ENCODE measurements around the gene SYNPR. TPM values are rescaled to one million over a fixed set of nuclear protein-coding genes. Genes with fewer than 3 reads are reported as not detected.

Gene SYNPR
- polyA plus RNA-seq, 3 donors: not detected

DNA sequence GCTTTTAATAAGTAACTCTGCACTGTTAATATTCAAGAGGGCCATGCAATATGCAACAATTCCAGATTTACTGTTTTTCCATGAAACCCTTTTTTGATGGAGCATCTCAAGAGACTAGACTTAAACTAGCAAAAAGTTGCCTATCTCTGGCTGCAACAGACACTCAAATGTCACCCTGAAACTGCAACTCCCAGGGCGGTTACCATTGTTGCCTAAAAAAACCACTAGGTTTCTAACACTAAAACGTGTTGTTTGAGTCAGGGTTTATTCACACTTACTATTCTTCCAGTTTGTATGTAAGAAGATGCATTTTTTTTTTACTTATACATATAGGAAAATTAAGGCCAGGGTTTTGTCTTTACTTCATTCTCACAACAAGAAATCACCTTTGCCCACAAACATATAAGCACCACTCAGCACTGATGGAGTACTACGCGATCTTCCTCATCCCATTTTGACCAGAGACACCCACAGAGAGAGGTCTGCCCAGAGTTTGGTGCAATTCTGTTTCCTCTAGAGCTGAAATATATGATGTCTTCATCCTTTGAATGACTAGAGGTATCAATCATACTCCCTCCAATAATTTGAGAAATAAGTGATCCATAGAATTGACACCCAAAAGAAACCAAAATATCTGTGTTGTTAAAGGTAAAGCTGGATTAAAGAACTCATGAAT lies 250.4 kb downstream of the SYNPR start:
- Histone ChIP-seq H3K9me3 (replicated peaks in 1 of 2; ENCODE audit: control insufficient read depth in 1 of 2, insufficient read depth in 1 of 2, low read length in 2 of 2) (no peaks in the 10 kb centered on the region), H3K27me3 (ENCODE audit: control insufficient read depth in 2 of 2, insufficient read depth in 2 of 2, low read length in 2 of 2) (no peaks in the 10 kb centered on the region), H3K79me2 (ENCODE audit: insufficient read depth, low read length) (no peaks in the 10 kb centered on the region), H3K9ac (ENCODE audit: insufficient read depth, low read length, poor library complexity, severe bottlenecking) (no peak overlapping the region), H3K4me3 (replicated peaks in 1 of 3; ENCODE audit: low read depth in 2 of 3, low read length in 3 of 3) (no peak overlapping the region), H4K20me1 (ENCODE audit: insufficient read depth, low read length) (no peaks in the 10 kb centered on the region), H3K4me2 (replicated peaks; ENCODE audit: extremely low read depth, low read length, poor library complexity, severe bottlenecking) (no peak overlapping the region), H2AFZ (ENCODE audit: insufficient read depth, low read depth, low read length, poor library complexity, severe bottlenecking) (no peak overlapping the region), H3K36me3 (replicated peaks in 1 of 2; ENCODE audit: control insufficient read depth in 1 of 2, insufficient read depth in 2 of 2, low read length in 2 of 2) (no peaks in the 10 kb centered on the region), H3K4me1 (ENCODE audit: control insufficient read depth in 1 of 2, insufficient read depth in 2 of 2, low read length in 2 of 2) (no peaks in the 10 kb centered on the region), H3K27ac (ENCODE audit: low read depth in 1 of 2, low read length in 2 of 2) (no peak overlapping the region)
- Mint-ChIP-seq H3K4me3 (no peak overlapping the region), H3K27me3 (ENCODE audit: low read depth in 3 of 3) (peaks cover 0 to 2% (median 0%) of the 10 kb centered on the region in 3 donors), H3K36me3 (no peaks in the 10 kb centered on the region), H3K27ac (no peak overlapping the region), H3K4me1 (no peaks in the 10 kb centered on the region), H3K9me3 (peaks cover 0 to 3% (median 0%) of the 10 kb centered on the region in 7 donors)
- intact Hi-C loops (cut with micrococcal nuclease): no loop called here
- TF ChIP-seq, protein P1, sequence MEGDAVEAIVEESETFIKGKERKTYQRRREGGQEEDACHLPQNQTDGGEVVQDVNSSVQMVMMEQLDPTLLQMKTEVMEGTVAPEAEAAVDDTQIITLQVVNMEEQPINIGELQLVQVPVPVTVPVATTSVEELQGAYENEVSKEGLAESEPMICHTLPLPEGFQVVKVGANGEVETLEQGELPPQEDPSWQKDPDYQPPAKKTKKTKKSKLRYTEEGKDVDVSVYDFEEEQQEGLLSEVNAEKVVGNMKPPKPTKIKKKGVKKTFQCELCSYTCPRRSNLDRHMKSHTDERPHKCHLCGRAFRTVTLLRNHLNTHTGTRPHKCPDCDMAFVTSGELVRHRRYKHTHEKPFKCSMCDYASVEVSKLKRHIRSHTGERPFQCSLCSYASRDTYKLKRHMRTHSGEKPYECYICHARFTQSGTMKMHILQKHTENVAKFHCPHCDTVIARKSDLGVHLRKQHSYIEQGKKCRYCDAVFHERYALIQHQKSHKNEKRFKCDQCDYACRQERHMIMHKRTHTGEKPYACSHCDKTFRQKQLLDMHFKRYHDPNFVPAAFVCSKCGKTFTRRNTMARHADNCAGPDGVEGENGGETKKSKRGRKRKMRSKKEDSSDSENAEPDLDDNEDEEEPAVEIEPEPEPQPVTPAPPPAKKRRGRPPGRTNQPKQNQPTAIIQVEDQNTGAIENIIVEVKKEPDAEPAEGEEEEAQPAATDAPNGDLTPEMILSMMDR (IDR thresholded peaks at IDR 0.05): no peak
- no peak for DNase-seq
- no CpG with 5 or more reads among the region's 4 CpGs for WGBS (ENCODE audit: insufficient coverage)

DNA sequence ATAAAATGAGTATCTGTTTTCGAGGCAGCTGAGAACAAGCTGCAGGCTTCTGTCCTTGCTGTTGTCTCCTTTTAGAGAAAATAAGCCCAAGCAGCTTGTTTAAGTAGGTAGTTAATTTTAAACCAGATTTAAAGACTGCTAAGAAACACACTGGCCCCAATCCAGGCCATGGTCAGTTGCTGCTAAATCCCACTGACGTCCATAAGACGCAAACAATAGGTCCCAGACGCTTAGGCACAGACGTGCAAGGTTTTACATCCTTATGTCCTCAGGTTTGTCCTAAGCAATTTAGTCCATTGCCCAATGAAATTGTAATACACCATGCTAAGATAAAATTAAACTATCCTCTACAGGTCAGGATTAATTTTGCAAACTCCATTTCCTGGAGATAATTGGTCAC lies 254.4 kb downstream of the SYNPR start:
- no peaks in the 10 kb centered on the region for H3K9me3 ChIP-seq (replicated peaks in 1 of 2; ENCODE audit: control insufficient read depth in 1 of 2, insufficient read depth in 1 of 2, low read length in 2 of 2)
- Mint-ChIP-seq H3K27me3 (ENCODE audit: low read depth in 3 of 3) (peaks cover 0 to 4% (median 0%) of the 10 kb centered on the region in 3 donors), H3K9me3 (peaks cover 0 to 3% (median 0%) of the 10 kb centered on the region in 7 donors), H3K4me3 (no peak overlapping the region), H3K36me3 (no peaks in the 10 kb centered on the region), H3K27ac (no peak overlapping the region), H3K4me1 (no peaks in the 10 kb centered on the region)
- TF ChIP-seq, protein P1 (IDR thresholded peaks at IDR 0.05): no peak
- no peak overlapping the region for H3K27ac ChIP-seq (ENCODE audit: low read depth in 1 of 2, low read length in 2 of 2)
- no peak overlapping the region for H3K9ac ChIP-seq (ENCODE audit: insufficient read depth, low read length, poor library complexity, severe bottlenecking)
- 87% methylated on average over 5 of the region's 5 CpGs for WGBS (ENCODE audit: insufficient coverage)
- no peak overlapping the region for H2AFZ ChIP-seq (ENCODE audit: insufficient read depth, low read depth, low read length, poor library complexity, severe bottlenecking)
- no peaks in the 10 kb centered on the region for H3K4me1 ChIP-seq (ENCODE audit: control insufficient read depth in 1 of 2, insufficient read depth in 2 of 2, low read length in 2 of 2)
- no peaks in the 10 kb centered on the region for H3K79me2 ChIP-seq (ENCODE audit: insufficient read depth, low read length)
- H3K36me3 ChIP-seq (replicated peaks in 1 of 2; ENCODE audit: control insufficient read depth in 1 of 2, insufficient read depth in 2 of 2, low read length in 2 of 2): no peaks in the 10 kb centered on the region
- no peak overlapping the region for H3K4me3 ChIP-seq (replicated peaks in 1 of 3; ENCODE audit: low read depth in 2 of 3, low read length in 3 of 3)
- intact Hi-C loops (cut with micrococcal nuclease): no loop called here
- DNase-seq: no peak
- no peaks in the 10 kb centered on the region for H4K20me1 ChIP-seq (ENCODE audit: insufficient read depth, low read length)
- no peaks in the 10 kb centered on the region for H3K27me3 ChIP-seq (ENCODE audit: control insufficient read depth in 2 of 2, insufficient read depth in 2 of 2, low read length in 2 of 2)
- no peak overlapping the region for H3K4me2 ChIP-seq (replicated peaks; ENCODE audit: extremely low read depth, low read length, poor library complexity, severe bottlenecking)
